GM13976 (cell line): ENCODE measurements around the gene ANTXR2.

Experiments
- DNase-seq: peaks from one replicate; pipeline ENCODE4 v3.0.0; 2012; ENCODE audit warnings: low spot score
- CTCF ChIP-seq: IDR thresholded peaks from 2 replicates; pipeline ENCODE4 v1.5.1; 2012; ENCODE audit warnings: borderline replicate concordance, mild to moderate bottlenecking; ENCODE audit not compliant: insufficient read depth; ENCODE audit errors: extremely low read depth, missing control alignments, control extremely low read depth
- in situ Hi-C: fragments of 300-500 bp; cut with MboI; formaldehyde crosslinking; loops from one replicate; pipeline ENCODE4 v1.12.0; 2022; ENCODE audit warnings: low sequenced_read_pairs, mixed read lengths, inconsistent platforms; ENCODE audit not compliant: unreplicated experiment

Gene ANTXR2

GRCh38 chr4:80033581-80033980 lies 39.4 kb downstream of the ANTXR2 start:
- no peak for DNase-seq
- no peak for TF ChIP-seq CTCF
- in situ Hi-C loops = no loop called here

- in situ Hi-C loops = no loop called here
- no peak for DNase-seq
- TF ChIP-seq CTCF = no peak
These were observed 43.7 kb downstream of the ANTXR2 start for GRCh38 chr4:80029364-80029763.

GRCh38 chr4:80027611-80028010 lies 45.4 kb downstream of the ANTXR2 start:
- DNase-seq = no peak
- no peak for TF ChIP-seq CTCF
- in situ Hi-C loops = no loop called here

DNA sequence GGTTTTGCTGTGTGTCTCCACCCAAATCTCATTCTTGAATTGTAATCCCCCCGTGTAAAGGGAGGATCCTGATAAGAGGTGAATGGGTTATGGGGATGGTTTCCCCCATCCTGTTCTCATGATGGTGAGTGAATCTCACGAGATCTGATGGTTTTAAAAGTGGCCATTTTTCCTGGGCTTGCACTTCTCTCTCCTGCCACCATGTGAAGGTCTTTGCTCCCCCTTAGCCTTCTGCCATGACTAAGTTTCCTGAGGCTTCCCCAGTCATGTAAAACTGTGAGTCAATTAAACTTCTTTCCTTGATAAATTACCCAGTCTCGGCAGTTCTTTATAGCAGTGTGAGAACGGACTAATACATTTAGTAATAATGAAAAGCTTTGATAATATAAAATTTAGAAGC lies 46.9 kb downstream of the ANTXR2 start:
- DNase-seq = no peak
- TF ChIP-seq CTCF = no peak
- in situ Hi-C loops = no loop called here

DNA sequence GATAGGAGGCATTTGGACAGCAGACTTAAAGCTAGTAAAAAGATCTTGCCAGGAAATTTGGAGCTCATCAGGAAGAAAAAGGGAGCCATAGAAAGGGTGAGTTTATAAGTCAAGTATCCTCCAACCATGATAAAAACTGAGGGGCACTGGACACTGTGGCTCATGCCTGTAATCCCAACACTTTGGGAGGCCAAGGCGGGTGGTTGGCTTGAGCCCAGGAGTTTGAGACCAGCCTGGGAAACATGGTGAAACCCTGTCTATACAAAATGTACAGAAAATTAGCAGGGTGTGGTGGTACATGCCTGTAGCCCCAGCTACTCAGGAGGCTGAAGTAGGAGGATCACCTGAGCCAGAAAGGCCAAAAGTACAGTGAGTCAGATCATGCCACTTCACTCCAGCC lies 48.7 kb downstream of the ANTXR2 start:
- in situ Hi-C loops = no loop called here
- DNase-seq = no peak
- no peak for TF ChIP-seq CTCF

- in situ Hi-C loops = no loop called here
- no peak for DNase-seq
- TF ChIP-seq CTCF = no peak
These were observed 50.7 kb downstream of the ANTXR2 start for GRCh38 chr4:80022282-80022681.
